GM15510 (cell line): ENCODE measurements around the gene ZNF138.

Experiments
- POLR2A ChIP-seq: IDR thresholded peaks from 3 replicates; pipeline ENCODE4 v1.6.1; 2011; ENCODE audit warnings: borderline replicate concordance; ENCODE audit not compliant: insufficient read length; ENCODE audit errors: extremely low read depth

The ZNF138 gene

GRCh38 chr7:64872351-64873154 lies 78.3 kb downstream of the ZNF138 start:
- no peak for TF ChIP-seq POLR2A

GRCh38 chr7:64873155-64873500 lies 78.9 kb downstream of the ZNF138 start:
- TF ChIP-seq POLR2A = no peak

- no peak for TF ChIP-seq POLR2A
Observed at GRCh38 chr7:64873517-64873916, 79.3 kb downstream of the ZNF138 start.

- no peak for TF ChIP-seq POLR2A
Observed at GRCh38 chr7:64874114-64874513, 79.9 kb downstream of the ZNF138 start.

- TF ChIP-seq POLR2A = no peak
Observed at GRCh38 chr7:64874562-64875250, 80.5 kb downstream of the ZNF138 start.

- TF ChIP-seq POLR2A = no peak
Observed at GRCh38 chr7:64875258-64875657, 81.0 kb downstream of the ZNF138 start.

GRCh38 chr7:64875658-64876406 lies 81.6 kb downstream of the ZNF138 start:
- no peak for TF ChIP-seq POLR2A

- TF ChIP-seq POLR2A = no peak
Observed at GRCh38 chr7:64876792-64877713, 82.8 kb downstream of the ZNF138 start.

GRCh38 chr7:64877714-64878610 lies 83.7 kb downstream of the ZNF138 start:
- TF ChIP-seq POLR2A = no peak

GRCh38 chr7:64878684-64879083 lies 84.5 kb downstream of the ZNF138 start:
- no peak for TF ChIP-seq POLR2A

GRCh38 chr7:64879086-64879730 lies 85.0 kb downstream of the ZNF138 start:
- no peak for TF ChIP-seq POLR2A

- no peak for TF ChIP-seq POLR2A
Observed at GRCh38 chr7:64879800-64880199, 85.6 kb downstream of the ZNF138 start.
